ENCODE results near the gene PADI4. TPM values are rescaled to one million over a fixed set of nuclear protein-coding genes. Genes with fewer than 3 reads are reported as not detected.

Gene PADI4
- total and polyA plus RNA-seq, 8 donors, result 0.08 to 0.25 (median 0.18) TPM; not detected in 5

DNA sequence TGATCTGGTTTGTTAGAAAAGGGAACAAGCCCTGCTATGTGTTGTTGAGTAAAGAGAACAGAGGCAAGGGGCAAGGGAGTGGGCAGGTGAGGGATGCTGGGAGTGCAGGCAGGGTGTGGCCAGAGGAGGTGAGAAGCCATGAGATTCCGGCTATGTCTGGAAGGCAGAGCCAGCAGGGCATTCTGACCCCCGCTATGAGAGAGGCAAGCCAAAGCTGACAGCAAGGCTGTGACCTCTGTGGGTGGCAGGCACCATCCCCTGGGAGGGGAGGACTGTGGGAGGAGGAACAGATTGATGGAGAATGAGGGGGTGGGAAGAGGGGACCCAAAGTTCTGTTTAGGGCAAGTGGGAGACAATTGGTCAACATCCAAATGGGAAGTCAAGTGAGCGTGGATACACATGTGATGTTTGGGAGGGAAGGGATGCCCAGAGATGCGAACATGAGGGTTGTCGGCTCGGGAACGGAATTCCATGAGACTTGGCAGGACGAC lies 44.5 kb downstream of the PADI4 start:
- H3K9me3 ChIP-seq, result no peaks in the 10 kb centered on the region
- no peak overlapping the region for H3K4me3 ChIP-seq
- peaks cover 0 to 50% (median 0%) of the 10 kb centered on the region in 3 donors for H3K27me3 ChIP-seq
- TF ChIP-seq POLR2AphosphoS5 (IDR thresholded peaks at IDR 0.05) (no peak), EP300 (IDR thresholded peaks at IDR 0.05) (no peak), POLR2A (IDR thresholded peaks at IDR 0.05) (no peak)
- TF ChIP-seq, protein P1, sequence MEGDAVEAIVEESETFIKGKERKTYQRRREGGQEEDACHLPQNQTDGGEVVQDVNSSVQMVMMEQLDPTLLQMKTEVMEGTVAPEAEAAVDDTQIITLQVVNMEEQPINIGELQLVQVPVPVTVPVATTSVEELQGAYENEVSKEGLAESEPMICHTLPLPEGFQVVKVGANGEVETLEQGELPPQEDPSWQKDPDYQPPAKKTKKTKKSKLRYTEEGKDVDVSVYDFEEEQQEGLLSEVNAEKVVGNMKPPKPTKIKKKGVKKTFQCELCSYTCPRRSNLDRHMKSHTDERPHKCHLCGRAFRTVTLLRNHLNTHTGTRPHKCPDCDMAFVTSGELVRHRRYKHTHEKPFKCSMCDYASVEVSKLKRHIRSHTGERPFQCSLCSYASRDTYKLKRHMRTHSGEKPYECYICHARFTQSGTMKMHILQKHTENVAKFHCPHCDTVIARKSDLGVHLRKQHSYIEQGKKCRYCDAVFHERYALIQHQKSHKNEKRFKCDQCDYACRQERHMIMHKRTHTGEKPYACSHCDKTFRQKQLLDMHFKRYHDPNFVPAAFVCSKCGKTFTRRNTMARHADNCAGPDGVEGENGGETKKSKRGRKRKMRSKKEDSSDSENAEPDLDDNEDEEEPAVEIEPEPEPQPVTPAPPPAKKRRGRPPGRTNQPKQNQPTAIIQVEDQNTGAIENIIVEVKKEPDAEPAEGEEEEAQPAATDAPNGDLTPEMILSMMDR (IDR thresholded peaks at IDR 0.05), result no peak
- H3K36me3 ChIP-seq, result no peaks in the 10 kb centered on the region
- 53 to 74% (median 63%) methylated on average over 8 of the region's 8 CpGs for WGBS, 5 donors
- intact Hi-C loops (cut with DNase I; ENCODE audit: low total_unique reads), result no loop called here
- no peak for DNase-seq
- H3K27ac ChIP-seq, result no peak overlapping the region
- H3K4me1 ChIP-seq, result no peaks in the 10 kb centered on the region

DNA sequence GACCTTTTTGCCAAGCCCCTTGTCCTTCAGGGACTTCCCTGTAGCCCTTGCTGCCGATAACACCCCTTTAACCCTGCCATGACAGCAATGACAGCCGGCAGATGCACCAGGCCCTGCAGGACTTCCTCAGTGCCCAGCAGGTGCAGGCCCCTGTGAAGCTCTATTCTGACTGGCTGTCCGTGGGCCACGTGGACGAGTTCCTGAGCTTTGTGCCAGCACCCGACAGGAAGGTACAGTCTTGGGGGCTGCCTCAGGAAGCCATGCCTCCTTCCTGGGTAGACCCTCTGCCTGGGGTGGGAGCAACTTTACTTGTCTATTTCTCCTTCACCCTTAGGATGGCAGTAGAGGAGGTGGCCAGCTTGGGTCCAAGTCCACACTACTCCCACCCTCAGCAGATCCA lies 47.9 kb downstream of the PADI4 start:
- H3K4me3 ChIP-seq, result no peak overlapping the region
- intact Hi-C loops (cut with DNase I; ENCODE audit: low total_unique reads), result no loop called here
- no peaks in the 10 kb centered on the region for H3K36me3 ChIP-seq
- no peak for TF ChIP-seq EP300 (IDR thresholded peaks at IDR 0.05)
- no peak for TF ChIP-seq POLR2AphosphoS5 (IDR thresholded peaks at IDR 0.05)
- TF ChIP-seq, protein P1 (IDR thresholded peaks at IDR 0.05), result no peak
- TF ChIP-seq POLR2A (IDR thresholded peaks at IDR 0.05), result no peak
- no peak overlapping the region for H3K27ac ChIP-seq
- H3K27me3 ChIP-seq, result peaks cover 0 to 41% (median 0%) of the 10 kb centered on the region in 3 donors
- no peak for DNase-seq
- H3K9me3 ChIP-seq, result no peaks in the 10 kb centered on the region
- no peaks in the 10 kb centered on the region for H3K4me1 ChIP-seq
- 28 to 64% (median 52%) methylated on average over 4 to 6 of the region's 6 CpGs for WGBS, 5 donors

DNA sequence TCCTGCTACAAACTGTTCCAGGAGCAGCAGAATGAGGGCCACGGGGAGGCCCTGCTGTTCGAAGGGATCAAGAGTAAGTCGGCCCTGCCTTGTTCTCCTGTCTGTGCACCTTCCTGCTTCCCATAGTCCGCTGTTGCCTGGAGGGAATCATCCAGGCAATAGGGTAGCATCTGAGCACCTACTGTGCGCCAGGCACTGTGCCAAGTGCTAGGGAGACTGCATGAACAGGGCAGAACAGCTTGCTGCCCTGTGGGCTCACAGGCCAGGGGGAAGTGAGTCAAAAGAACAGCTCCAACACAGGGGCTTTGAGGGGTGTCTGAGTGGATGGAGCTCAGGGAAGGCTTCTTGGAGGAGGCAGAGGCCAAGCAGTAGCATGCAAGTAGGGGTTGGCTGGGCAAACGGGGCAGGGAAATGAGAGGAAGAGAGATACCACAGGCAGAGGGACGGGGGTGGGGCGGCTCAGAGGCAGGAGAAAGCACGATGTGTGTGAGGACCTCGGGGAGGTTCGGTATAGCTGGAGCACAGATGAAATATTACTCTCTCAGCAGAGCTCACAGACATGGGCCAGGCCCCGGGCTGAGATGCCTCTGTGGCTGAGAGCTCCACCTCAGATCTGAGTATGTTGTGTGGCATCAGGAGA lies 48.5 kb downstream of the PADI4 start:
- no peaks in the 10 kb centered on the region for H3K36me3 ChIP-seq
- peaks cover 0 to 43% (median 0%) of the 10 kb centered on the region in 3 donors for H3K27me3 ChIP-seq
- DNase-seq, result no peak
- no peaks in the 10 kb centered on the region for H3K4me1 ChIP-seq
- H3K27ac ChIP-seq, result no peak overlapping the region
- intact Hi-C loops (cut with DNase I; ENCODE audit: low total_unique reads), result no loop called here
- H3K9me3 ChIP-seq, result no peaks in the 10 kb centered on the region
- no peak overlapping the region for H3K4me3 ChIP-seq
- WGBS, 5 donors, result 48 to 61% (median 53%) methylated on average over 11 to 12 of the region's 12 CpGs
- no peak for TF ChIP-seq POLR2A (IDR thresholded peaks at IDR 0.05)

DNA sequence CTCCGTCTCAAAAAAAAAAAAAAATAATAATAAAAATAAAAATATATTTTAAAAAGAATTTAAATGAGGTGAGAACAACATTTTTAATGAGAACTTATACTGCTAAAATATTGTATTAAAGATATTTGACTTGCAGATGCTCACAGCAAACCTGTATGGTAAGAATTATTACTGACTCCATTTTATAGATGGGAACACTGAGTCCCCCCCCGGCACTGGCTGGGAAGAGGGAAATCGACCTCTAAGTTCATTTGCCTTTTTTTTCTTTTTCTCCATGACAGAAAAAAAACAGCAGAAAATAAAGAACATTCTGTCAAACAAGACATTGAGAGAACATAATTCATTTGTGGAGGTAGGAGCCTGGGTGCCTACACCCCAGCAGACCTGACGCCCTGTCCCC lies 50.6 kb downstream of the PADI4 start:
- no peak for DNase-seq
- 61 to 83% (median 78%) methylated on average over 3 to 4 of the region's 4 CpGs for WGBS, 5 donors
- no peaks in the 10 kb centered on the region for H3K4me1 ChIP-seq
- intact Hi-C loops (cut with DNase I; ENCODE audit: low total_unique reads), result no loop called here
- no peak overlapping the region for H3K27ac ChIP-seq
- no peaks in the 10 kb centered on the region for H3K36me3 ChIP-seq
- peaks cover 0 to 31% (median 0%) of the 10 kb centered on the region in 3 donors for H3K27me3 ChIP-seq
- no peak overlapping the region for H3K4me3 ChIP-seq
- TF ChIP-seq EP300 (IDR thresholded peaks at IDR 0.05) (no peak), POLR2A (IDR thresholded peaks at IDR 0.05) (no peak), POLR2AphosphoS5 (IDR thresholded peaks at IDR 0.05) (no peak)
- TF ChIP-seq, protein P1 (IDR thresholded peaks at IDR 0.05), result no peak
- H3K9me3 ChIP-seq, result no peaks in the 10 kb centered on the region

DNA sequence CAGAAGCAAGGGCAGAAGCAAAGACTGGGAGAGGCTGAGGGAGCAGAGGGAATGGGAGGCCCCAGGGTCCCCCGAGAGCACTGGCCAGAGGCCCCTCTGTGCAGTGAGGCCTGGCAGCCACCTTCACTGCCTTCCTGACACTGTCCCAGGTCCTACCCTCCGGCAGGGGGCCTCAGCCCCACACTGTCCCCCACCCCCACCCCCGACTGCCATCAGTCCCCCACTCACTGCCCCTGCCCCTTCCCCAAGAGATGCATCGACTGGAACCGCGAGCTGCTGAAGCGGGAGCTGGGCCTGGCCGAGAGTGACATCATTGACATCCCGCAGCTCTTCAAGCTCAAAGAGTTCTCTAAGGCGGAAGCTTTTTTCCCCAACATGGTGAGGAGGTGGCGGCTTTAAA lies 51.0 kb downstream of the PADI4 start:
- DNase-seq, result no peak
- WGBS, 5 donors, result 38 to 60% (median 51%) methylated on average over 10 to 11 of the region's 11 CpGs
- no peak for TF ChIP-seq POLR2AphosphoS5 (IDR thresholded peaks at IDR 0.05)
- Histone ChIP-seq H3K27ac (no peak overlapping the region), H3K4me1 (no peaks in the 10 kb centered on the region), H3K27me3 (peaks cover 0 to 35% (median 0%) of the 10 kb centered on the region in 3 donors), H3K36me3 (no peaks in the 10 kb centered on the region), H3K4me3 (no peak overlapping the region), H3K9me3 (no peaks in the 10 kb centered on the region)
- intact Hi-C loops (cut with DNase I; ENCODE audit: low total_unique reads), result no loop called here
